ENCODE data around the gene LRRC23.
"Not testable (repeated sequence)": the region's sequence is repeated elsewhere in the genome, so short reads cannot be mapped to it uniquely, and the experiment has no call there.

Gene LRRC23

DNA sequence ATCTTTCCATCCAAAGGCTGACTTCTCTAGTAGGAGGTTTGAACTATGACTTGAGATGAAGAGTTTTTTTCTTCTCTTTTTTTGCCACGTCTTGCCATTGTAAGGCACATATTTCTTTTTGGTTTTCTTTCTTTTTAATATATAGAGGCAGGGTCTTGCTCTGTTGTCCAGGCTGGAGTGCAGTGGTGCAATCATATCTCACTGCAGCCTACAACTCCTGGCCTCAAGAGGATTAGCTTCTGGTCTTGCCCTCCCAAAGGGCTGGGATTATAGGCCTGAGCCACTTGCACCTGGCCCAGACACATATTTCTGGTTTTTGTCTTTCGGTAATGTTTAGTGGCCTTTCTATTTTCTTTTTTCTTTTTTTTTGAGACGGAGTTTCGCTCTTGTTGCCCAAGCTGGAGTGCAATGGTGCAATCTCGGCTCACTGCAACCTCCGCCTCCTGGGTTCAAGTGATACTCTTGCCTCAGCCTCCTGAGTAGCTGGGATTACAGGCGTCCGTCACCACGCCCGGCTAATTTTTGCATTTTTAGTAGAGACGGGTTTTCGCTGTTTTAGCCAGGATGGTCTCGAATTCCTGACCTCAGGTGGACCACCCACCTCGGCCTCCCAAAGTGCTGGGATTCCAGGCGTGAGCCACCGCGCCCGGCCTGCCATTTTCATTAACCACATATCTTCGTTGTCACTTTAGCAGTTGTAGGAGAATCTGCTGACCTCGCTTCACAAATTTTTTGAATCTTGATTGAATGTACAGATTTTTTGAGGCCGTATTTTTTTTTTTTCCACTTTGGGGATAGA, 14.6 kb upstream of the LRRC23 start:
- Histone ChIP-seq H3K4me3 (ENCODE audit: low read depth, low read length) (0 out of 2 replicates have a peak overlapping the region, but pooled peaks have one; percentile 59), H3K4me1 (ENCODE audit: control insufficient read depth, insufficient read depth, low read length, unreplicated experiment) (peaks cover 12% of the 10 kb centered on the region), H2AFZ (ENCODE audit: low read length, unreplicated experiment) (peak overlapping the region; percentile 87), H3K27ac (ENCODE audit: low read depth, low read length) (peak overlapping the region; percentile 94)
- H3K27me3 ChIP-seq (ENCODE audit: insufficient read depth, low read length); H3K79me2 ChIP-seq (ENCODE audit: control insufficient read depth, insufficient read depth, low read length, unreplicated experiment); H3K36me3 ChIP-seq (ENCODE audit: insufficient read depth, low read length): not testable (repeated sequence)

DNA sequence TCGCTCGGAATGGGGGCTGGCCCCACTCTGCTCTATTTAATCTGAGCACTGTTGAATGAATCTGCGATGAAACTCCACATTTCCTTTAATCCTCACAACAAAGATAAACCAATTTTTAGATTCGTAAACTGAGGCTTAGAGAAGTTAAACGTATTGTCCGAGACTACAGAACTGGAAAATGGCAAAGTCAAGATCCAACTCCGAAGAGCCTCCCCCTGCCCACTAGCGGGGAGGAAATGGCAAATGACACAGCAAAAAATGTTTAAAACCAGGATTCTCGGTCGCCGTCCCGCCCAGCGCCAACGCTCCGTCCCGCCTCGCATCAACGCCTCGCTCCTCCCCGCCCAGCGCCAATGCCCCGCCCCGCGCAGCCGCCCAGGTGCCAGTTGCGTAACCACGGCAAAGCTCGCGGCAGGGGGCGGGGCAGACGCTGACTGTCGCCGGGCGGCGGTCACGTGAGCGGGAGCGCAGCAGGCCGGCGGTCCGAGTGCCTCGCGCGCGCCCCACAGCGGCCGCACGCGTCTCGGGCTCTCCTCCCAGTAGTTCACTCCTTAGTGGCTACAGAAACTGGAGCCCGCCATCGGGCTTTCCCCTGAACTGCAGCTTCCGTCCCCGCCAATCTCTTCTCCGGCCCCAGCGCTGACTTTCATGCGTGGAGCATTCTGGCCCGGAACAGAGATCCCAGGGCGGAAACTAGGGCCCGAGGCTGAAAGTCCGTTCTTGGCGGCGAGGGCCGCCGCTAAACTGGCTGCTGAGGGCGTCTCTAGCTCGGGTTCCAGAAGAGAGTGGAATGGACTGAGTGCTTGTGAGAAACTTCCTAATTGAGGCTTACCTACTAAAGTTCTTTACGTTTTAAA, 13.6 kb upstream of the LRRC23 start:
- peak overlapping the region; percentile 94 for H3K27ac ChIP-seq (ENCODE audit: low read depth, low read length)
- H3K4me3 ChIP-seq (ENCODE audit: low read depth, low read length): peak overlapping the region; percentile 79
- H2AFZ ChIP-seq (ENCODE audit: low read length, unreplicated experiment): peak overlapping the region; percentile 90
- peaks cover 12% of the 10 kb centered on the region for H3K4me1 ChIP-seq (ENCODE audit: control insufficient read depth, insufficient read depth, low read length, unreplicated experiment)
- no peaks in the 10 kb centered on the region for H3K36me3 ChIP-seq (ENCODE audit: insufficient read depth, low read length)
- H3K27me3 ChIP-seq (ENCODE audit: insufficient read depth, low read length): no peaks in the 10 kb centered on the region
- no peaks in the 10 kb centered on the region for H3K79me2 ChIP-seq (ENCODE audit: control insufficient read depth, insufficient read depth, low read length, unreplicated experiment)

DNA sequence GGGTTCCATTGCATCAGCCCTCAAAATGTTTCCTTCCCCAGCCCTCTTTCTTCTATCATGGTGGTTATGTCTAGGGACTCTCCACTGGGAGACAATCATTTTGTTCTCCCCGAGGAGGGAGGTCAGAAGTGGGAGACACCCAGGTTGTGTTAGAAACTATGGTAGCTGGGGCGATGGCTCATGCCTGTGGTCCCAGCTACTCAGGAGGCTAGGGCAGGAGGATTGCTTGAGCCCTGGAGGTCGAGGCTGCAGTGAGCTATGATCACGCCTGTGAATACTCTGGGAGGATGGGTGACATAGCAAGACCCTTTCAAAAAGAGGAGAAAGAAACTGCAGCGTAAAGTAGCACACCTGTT, 13.0 kb upstream of the LRRC23 start:
- peak overlapping the region; percentile 68 for H3K27ac ChIP-seq (ENCODE audit: low read depth, low read length)
- peaks cover 12% of the 10 kb centered on the region for H3K4me1 ChIP-seq (ENCODE audit: control insufficient read depth, insufficient read depth, low read length, unreplicated experiment)

DNA sequence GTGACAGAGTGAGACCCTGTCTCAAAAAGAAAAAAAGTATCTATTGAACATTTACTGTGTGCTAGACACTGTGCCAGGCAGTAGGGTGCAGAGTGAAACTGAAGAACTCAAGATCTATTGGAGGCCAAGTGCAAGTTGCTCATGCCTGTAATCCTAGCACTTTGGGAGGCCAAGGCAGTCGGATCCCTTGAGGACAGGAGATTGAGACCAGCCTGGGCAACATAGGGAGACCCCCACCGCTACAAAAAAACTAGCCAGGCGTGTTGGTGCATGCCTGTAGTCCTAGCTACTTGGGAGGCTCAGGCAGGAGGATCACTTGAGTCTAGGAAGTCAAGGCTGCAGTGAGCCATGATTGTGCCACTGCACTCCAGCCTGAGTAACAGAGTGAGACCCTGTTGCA, 11.9 kb upstream of the LRRC23 start:
- not testable (repeated sequence) for H3K27me3 ChIP-seq (ENCODE audit: insufficient read depth, low read length); H3K27ac ChIP-seq (ENCODE audit: low read depth, low read length)

More for the DNA sequence above, 13.0 kb upstream of the LRRC23 start:
- Histone ChIP-seq H3K36me3 (ENCODE audit: insufficient read depth, low read length) (no peaks in the 10 kb centered on the region), H3K79me2 (ENCODE audit: control insufficient read depth, insufficient read depth, low read length, unreplicated experiment) (no peaks in the 10 kb centered on the region), H2AFZ (ENCODE audit: low read length, unreplicated experiment) (peak overlapping the region; percentile 90), H3K4me3 (ENCODE audit: low read depth, low read length) (peak overlapping the region; percentile 79), H3K27me3 (ENCODE audit: insufficient read depth, low read length) (no peaks in the 10 kb centered on the region)

DNA sequence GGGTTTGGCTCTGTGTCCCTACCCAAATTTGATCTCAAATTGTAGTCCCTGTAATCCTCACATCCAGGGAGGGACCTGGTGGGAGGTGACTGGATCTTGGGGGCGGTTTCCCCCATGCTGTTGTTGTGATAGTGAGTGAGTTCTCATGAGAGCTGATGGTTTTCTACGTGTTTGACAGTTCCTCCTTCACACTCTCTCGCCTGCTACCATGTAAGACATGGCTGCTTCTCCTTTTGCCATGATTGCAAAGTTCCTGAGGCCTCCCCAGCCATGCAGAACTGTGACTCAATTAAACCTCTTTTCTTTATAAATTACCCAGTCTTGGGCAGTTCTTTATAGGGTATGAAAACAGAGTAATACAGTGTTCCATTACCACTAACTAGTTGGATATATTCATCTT, 10.3 kb upstream of the LRRC23 start:
- Histone ChIP-seq H3K79me2 (ENCODE audit: control insufficient read depth, insufficient read depth, low read length, unreplicated experiment) (no peaks in the 10 kb centered on the region), H3K4me3 (ENCODE audit: low read depth, low read length) (no peak overlapping the region), H2AFZ (ENCODE audit: low read length, unreplicated experiment) (no peak overlapping the region), H3K4me1 (ENCODE audit: control insufficient read depth, insufficient read depth, low read length, unreplicated experiment) (peaks cover 12% of the 10 kb centered on the region), H3K27ac (ENCODE audit: low read depth, low read length) (no peak overlapping the region), H3K27me3 (ENCODE audit: insufficient read depth, low read length) (no peaks in the 10 kb centered on the region), H3K36me3 (ENCODE audit: insufficient read depth, low read length) (no peaks in the 10 kb centered on the region)

More for the DNA sequence above, 11.9 kb upstream of the LRRC23 start:
- H2AFZ ChIP-seq (ENCODE audit: low read length, unreplicated experiment); H3K4me3 ChIP-seq (ENCODE audit: low read depth, low read length); H3K36me3 ChIP-seq (ENCODE audit: insufficient read depth, low read length); H3K79me2 ChIP-seq (ENCODE audit: control insufficient read depth, insufficient read depth, low read length, unreplicated experiment): not testable (repeated sequence)
- H3K4me1 ChIP-seq (ENCODE audit: control insufficient read depth, insufficient read depth, low read length, unreplicated experiment): peaks cover 12% of the 10 kb centered on the region

DNA sequence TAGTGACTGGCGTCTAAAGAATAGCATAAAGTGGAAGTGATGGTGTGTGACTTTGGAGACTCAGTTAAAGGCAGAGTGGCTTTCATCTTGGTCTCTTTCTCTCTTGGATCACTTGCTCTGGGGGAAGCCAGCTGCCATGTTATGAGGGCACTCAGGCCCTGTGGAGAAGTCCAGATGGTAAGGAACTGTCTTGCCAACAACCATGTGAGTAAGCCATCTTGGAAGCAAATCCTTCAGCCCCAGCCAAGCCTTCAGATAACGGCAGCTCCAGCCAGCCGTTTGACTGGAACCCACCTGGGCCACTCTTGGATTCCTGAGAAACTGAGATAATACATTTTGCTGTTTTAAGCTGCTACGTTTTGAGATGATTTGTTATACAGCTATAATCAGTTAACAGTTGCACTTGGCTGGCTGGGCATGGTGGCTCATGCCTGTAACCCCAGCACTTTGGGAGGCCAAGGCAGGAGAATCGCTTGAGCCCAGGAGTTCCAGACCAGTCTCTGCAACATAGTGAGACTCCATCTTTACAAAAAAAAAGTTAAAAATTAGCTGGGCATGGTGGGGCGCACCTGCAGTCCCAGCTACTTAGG, 7.7 kb upstream of the LRRC23 start:
- Histone ChIP-seq H3K36me3 (ENCODE audit: insufficient read depth, low read length) (no peaks in the 10 kb centered on the region), H3K27me3 (ENCODE audit: insufficient read depth, low read length) (no peaks in the 10 kb centered on the region), H3K27ac (ENCODE audit: low read depth, low read length) (no peak overlapping the region), H2AFZ (ENCODE audit: low read length, unreplicated experiment) (no peak overlapping the region), H3K4me3 (ENCODE audit: low read depth, low read length) (no peak overlapping the region), H3K79me2 (ENCODE audit: control insufficient read depth, insufficient read depth, low read length, unreplicated experiment) (no peaks in the 10 kb centered on the region), H3K4me1 (ENCODE audit: control insufficient read depth, insufficient read depth, low read length, unreplicated experiment) (no peaks in the 10 kb centered on the region)

DNA sequence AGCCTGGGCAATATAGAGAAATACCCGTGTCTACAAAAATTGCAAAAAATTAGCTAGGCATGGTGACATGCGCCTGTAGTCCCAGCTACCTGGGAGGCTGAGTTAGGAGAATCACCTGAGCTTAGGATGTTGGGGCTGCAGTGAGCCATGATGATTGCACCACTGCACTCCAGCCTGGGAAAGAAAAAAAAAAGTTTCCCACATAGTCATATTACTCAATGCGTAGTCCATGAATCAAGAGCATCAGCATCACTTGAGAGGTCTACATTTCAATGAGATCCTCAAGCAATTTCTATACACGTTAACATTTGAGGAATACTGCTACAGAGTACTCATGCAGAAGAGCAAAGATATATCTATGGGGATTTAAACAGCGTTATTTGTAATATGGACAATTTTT, 5.2 kb upstream of the LRRC23 start:
- no peaks in the 10 kb centered on the region for H3K36me3 ChIP-seq (ENCODE audit: insufficient read depth, low read length)
- H3K4me3 ChIP-seq (ENCODE audit: low read depth, low read length): no peak overlapping the region
- no peaks in the 10 kb centered on the region for H3K27me3 ChIP-seq (ENCODE audit: insufficient read depth, low read length)
- no peak overlapping the region for H2AFZ ChIP-seq (ENCODE audit: low read length, unreplicated experiment)
- H3K4me1 ChIP-seq (ENCODE audit: control insufficient read depth, insufficient read depth, low read length, unreplicated experiment): peaks cover 4% of the 10 kb centered on the region
- no peaks in the 10 kb centered on the region for H3K79me2 ChIP-seq (ENCODE audit: control insufficient read depth, insufficient read depth, low read length, unreplicated experiment)
- H3K27ac ChIP-seq (ENCODE audit: low read depth, low read length): no peak overlapping the region

DNA sequence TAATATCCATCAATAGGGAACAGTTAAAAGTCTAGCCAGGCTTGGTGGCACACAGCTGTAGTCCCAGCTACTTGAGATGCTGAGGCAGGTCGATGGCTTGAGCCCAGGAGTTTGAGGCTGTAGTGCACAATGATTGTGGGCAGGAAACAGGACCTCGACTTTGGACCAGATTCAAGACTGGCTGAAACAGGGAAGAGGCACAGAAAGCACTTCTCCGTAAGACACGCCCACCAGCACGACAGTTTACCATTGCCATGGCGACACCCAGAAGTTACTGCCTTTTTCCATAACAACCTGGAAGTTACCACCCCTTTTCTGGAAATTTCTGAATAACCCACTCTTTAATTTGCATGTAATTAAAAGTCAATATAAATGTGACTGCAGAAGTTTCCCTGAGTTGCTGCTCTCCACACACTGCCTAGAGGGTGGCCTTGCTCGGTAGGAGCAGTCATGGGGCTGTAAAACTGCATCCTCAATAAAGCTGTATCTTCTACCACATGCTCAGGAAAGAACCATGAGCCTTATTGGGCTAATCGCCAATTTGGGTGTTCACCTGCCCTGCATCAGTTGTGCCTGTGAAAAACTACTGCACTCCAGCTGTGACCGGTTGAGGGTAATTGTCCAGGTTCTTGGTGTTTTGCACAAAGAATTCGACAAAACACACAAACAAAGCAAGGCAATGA, 4.6 kb upstream of the LRRC23 start:
- H3K36me3 ChIP-seq (ENCODE audit: insufficient read depth, low read length): no peaks in the 10 kb centered on the region
- peaks cover 4% of the 10 kb centered on the region for H3K4me1 ChIP-seq (ENCODE audit: control insufficient read depth, insufficient read depth, low read length, unreplicated experiment)
- no peak overlapping the region for H2AFZ ChIP-seq (ENCODE audit: low read length, unreplicated experiment)
- no peak overlapping the region for H3K27ac ChIP-seq (ENCODE audit: low read depth, low read length)
- H3K79me2 ChIP-seq (ENCODE audit: control insufficient read depth, insufficient read depth, low read length, unreplicated experiment): no peaks in the 10 kb centered on the region
- H3K27me3 ChIP-seq (ENCODE audit: insufficient read depth, low read length): no peaks in the 10 kb centered on the region
- H3K4me3 ChIP-seq (ENCODE audit: low read depth, low read length): no peak overlapping the region

DNA sequence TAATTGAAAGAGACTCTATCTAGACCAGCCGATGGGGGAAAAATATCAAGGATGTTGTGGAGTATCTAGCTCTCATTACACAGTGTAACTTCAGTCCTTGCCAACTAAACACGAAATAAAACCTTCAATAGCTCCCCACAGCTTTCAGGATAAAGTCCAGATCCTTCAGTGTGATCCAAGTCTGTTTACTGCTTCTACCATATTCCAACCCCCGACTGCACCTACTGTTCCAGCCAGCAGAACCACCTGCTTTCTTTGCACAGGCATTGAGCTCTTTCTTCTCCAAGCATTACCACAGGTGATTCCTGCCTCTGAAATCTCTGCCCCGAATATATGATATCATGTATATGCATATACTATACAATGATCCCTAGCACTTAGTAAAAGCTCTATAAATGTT, 2.2 kb upstream of the LRRC23 start:
- Histone ChIP-seq H2AFZ (ENCODE audit: low read length, unreplicated experiment) (no peak overlapping the region), H3K79me2 (ENCODE audit: control insufficient read depth, insufficient read depth, low read length, unreplicated experiment) (no peaks in the 10 kb centered on the region), H3K27ac (ENCODE audit: low read depth, low read length) (no peak overlapping the region), H3K4me1 (ENCODE audit: control insufficient read depth, insufficient read depth, low read length, unreplicated experiment) (peaks cover 12% of the 10 kb centered on the region), H3K36me3 (ENCODE audit: insufficient read depth, low read length) (peaks cover 6% of the 10 kb centered on the region; the same call in 1 of the 2 replicates), H3K4me3 (ENCODE audit: low read depth, low read length) (no peak overlapping the region), H3K27me3 (ENCODE audit: insufficient read depth, low read length) (no peaks in the 10 kb centered on the region)

DNA sequence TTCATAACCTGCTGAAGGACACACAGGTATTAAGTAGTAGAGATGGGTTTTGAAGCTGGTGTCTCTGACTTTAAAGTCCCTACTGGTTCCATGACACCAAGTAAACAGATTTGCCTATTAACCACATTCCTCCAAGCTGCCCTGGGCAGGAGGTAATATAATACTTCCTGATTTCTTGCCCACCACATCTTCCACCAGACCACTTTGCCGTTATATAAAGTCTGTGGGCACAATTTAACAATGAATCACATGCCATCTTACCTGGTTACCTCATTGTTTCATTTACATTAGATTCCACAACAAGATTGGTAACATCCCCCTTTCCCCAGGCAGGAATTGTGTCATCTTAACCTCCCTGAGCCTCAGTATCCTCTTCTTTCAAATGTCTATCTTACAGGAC, 900 bp upstream of the LRRC23 start:
- H2AFZ ChIP-seq (ENCODE audit: low read length, unreplicated experiment): peak overlapping the region; percentile 88

More for the DNA sequence above, 900 bp upstream of the LRRC23 start:
- H3K36me3 ChIP-seq (ENCODE audit: insufficient read depth, low read length): peaks cover 6% of the 10 kb centered on the region; the same call in 1 of the 2 replicates
- H3K27ac ChIP-seq (ENCODE audit: low read depth, low read length): no peak overlapping the region
- no peaks in the 10 kb centered on the region for H3K27me3 ChIP-seq (ENCODE audit: insufficient read depth, low read length)
- peaks cover 12% of the 10 kb centered on the region for H3K4me1 ChIP-seq (ENCODE audit: control insufficient read depth, insufficient read depth, low read length, unreplicated experiment)
- no peak overlapping the region for H3K4me3 ChIP-seq (ENCODE audit: low read depth, low read length)
- H3K79me2 ChIP-seq (ENCODE audit: control insufficient read depth, insufficient read depth, low read length, unreplicated experiment): no peaks in the 10 kb centered on the region

Measured in ACC112 (cell line).